Activated CD4-positive, alpha-beta T cell treated with anti-CD3 and anti-CD28 coated beads for 1 hour (primary cell): Measurements from ENCODE around the gene INF2.
"Not testable (repeated sequence)": the region's sequence is repeated elsewhere in the genome, so short reads cannot be mapped to it uniquely, and the experiment has no call there.

Experiments used
- DNase-seq: peaks from one replicate; pipeline ENCODE4 v3.0.0-alpha.2; 2020

INF2 gene

DNA sequence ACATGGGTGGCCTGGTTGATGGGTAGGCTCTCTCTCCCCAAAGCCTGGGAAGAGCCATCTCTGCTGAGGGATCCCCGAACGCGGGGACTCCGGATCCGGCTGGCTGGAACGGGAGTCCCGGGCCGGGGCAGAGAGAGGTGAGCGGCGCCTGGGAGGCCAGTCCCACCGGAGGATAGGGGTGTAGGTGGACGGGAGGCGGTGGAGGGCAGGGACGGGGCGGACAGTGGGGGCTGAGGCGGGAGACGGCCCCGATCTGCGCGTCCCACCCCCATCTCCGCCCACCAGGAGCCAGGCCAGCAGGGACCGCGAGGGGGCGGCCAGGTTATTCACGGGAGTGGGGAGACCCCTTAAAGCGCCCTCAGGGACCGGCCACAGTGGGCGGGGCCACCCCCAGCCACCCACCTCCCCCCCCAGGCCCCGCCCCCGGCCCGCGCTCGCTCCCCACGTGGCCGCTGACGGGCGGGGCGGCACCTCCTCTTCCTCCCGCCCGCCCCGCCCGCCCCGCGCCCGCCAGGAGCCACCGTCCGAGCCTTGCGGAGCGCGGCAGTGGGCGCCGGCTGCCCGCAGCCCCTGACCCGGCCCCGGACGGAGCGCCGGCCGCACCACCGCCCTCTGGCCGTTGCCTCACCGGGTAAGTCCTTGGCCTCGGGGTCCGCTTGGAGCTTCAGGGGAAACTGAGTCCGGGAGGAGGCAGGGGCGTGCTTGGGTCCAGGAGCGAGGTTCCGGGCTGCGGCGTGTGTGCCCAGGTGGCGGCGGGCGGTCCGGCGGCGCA, at the start of gene INF2:
Gene INF2 (plus strand): TSS at position 510 of the 772 bp plus-strand sequence. CDS start 11,748 bp downstream, outside the sequence.
- DNase-seq = no peak

DNA sequence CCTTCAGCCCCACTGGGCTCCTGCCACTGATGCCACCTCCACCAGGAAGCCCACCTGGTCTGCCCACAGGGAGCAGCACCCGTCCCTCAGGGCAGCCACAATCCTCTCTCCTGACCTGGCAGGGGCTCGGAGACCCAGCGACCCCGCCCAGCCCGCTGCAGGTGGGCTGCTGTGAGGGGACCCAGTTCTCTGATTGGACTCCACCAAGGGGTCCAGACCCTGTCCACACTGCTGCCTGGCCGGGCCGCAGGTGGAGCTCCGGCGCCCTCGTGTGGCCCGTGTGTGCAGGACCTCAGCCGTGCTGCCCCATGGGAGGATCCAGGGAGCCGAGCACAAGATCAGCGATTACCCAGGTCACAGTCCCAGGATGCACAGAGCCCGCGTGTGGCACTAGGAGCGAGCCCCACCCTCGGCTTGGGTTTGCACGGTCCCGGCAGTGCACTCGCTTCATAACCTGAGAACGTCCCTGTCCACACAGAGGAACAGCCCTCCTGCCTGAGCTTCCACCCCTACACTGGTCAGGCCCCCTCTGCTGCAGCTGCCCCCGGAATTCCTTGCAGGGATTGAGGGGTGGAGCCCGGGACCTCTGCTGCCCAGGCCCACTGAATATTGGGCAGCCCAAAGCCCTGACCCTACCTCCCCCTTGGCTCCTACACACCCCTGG, 49.4 kb upstream of the INF2 start:
- DNase-seq = peak; percentile 26

DNA sequence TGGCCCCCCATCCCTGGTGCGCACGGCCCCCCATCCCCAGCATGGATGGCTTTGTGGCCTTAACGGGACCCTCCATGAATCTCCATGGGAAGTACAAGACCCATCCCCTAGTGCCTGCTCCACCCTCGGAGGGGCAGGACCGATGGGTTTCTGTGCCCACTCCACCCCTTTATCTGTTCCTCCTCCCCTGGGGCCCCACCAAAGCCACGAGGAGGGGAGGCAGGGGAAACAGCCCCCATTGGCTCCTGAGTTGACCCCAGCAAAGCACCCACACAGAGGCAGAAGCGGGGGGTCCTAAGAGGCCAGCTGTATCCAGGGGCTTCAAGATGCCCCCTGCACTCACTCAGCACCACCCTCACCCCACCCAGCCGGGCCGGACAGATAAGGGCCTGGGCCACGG, 48.7 kb upstream of the INF2 start:
- DNase-seq = no peak

DNA sequence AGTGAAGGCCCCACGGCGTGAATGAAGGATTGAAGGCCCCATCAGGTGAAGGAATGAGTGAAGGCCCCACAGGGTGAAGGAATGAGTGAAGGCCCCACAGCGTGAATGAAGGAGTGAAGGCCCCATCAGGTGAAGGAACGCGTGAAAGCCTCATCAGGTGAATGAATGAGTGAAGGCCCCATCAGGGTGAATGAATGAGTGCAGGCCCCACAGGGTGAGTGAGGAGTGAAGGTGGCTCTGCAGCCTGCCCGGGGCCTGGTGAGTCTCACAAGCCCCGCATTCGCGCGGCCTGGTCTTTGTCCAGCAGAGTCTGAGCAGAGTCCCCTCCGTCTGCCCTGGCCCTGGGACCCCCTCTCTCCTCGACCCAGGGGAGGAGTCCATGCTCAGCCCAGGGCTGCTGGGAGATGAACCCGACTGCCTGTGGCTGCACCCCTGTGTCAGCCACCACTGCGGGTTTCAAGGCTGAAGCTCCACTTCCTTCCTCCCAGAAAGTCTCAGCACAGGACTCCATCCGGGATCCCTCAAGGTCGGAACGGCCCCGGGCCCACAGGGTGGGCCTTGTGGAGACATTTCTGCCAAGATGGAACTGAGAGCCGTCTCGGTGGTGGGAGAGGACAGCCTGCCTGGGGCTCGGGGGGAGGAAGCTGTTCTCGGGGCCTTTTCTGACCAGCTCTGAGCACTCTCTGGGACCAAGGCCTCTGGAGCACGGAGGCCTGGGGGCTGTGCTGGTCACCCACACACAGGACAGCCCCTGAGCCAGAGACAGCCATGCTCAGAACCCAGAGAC, 47.5 kb upstream of the INF2 start:
- DNase-seq = no peak

DNA sequence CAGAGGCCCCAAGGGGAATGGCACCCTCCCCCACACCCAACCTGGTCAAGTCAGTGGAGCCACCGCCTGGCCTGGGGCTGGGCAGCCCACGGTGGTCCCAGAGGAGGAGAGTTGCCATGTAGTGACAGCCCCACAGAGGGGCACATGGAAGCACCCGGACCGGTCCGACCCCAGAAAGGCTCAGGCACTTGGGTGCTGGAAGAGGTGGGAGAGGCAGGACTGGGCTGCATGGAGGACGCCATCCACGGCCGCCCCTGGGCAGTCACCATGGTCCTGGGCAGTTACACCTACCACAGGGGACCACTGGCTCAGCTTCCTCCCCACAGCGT, 46.9 kb upstream of the INF2 start:
- no peak for DNase-seq

DNA sequence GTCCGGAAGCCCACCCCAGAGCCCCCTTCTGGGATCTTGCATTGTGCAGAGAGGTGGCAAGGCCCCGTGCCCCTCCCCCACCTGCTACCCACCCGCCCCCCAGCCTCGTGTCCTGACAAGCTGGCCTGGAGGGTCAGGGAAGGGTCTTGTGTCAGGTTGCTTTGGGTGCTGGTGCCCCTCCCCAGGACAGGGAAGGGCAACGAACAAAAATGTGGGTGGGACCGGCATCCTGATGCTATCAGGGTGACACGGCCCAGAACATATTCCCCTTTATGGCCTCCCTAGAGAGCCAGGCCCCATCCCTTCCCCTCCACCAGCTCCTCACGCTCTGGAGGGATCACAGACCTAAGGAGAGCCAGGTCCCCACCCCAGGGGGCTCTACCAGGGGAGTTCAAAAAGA, 46.1 kb upstream of the INF2 start:
- no peak for DNase-seq

DNA sequence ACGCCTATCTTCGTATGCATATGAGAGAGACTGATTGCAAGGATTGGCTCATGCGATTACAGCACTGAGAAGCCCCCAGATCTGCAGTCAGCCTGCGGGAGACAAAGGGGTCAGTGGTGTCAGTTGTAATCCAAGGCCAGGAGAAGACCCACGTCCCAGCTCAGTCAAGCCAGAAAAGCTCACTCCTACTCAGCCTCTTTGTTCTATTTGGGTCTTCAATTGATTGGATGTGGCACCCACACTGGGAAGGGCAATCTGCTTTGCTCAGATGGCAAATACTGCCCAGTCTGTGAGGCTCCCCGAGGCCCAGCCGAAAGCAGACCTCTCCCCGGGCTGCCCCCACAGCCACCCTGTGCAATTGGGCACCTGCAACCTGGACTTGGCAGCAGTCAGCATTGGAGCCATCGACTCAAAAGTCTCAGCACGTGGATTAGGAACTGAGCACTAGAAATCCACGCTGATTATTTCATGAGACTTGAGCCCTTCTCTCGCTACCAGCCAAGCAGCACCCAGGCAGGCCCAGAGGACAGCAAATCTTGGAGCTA, 45.3 kb upstream of the INF2 start:
- DNase-seq = no peak

DNA sequence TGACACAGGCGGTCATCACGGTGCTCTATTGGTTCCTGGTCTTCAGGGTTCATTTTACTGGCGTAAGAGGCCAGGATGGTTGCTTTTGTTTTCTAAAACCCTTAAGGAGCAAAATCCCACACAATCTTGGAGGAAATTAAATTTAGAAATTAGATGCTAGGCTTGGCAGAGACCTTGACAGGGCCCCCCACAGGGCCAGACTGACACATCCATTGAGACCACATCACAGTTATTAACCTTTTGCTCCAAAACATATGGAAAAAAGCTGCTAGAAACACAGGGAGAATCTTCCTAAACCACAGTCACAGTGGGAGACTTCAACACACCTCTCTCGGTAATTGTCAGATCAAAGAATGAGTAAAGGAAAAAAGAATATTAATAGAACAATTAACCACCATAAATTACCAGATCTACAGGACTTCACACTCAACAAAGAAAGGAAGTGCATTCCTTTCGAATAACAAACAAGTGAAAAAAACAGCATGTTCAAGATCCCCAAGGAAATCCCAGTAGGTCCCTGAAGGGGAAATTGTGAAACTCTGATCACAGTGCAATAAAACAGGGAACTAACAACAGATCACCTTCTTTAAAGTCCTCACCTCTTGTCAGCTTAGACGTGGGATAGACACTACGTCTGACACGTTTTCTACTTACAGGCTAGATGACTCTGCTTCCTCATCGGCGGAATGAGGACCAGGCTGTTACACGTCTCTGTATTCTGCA, 44.6 kb upstream of the INF2 start:
- no peak for DNase-seq

DNA sequence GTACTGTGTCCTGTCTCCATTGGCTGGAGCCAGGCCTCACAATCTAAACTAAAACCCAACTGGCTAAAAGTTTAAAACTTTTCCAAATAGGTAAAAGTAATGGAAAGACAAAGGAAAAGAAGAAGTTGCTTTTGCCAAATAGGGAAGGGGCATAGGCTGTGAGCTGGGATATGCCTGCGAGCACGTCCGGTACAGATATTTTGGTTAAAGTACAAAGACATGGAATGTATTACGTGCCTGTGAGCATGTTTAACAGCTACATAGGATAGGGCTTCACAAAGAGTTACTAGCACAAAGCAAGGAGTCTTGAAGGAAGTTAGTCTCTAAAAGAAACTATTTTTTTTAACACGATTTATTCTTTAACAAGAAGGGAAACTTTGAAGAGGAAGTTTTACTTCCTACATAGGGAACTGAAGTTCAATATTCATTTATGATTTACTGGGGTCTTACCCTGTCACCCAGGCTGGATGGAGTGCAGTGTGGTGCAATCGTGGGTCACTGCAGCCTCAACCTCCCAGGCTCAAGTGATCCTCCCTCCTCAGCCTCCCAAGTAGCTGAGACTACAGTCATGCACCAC, 41.9 kb upstream of the INF2 start:
- DNase-seq = no peak

DNA sequence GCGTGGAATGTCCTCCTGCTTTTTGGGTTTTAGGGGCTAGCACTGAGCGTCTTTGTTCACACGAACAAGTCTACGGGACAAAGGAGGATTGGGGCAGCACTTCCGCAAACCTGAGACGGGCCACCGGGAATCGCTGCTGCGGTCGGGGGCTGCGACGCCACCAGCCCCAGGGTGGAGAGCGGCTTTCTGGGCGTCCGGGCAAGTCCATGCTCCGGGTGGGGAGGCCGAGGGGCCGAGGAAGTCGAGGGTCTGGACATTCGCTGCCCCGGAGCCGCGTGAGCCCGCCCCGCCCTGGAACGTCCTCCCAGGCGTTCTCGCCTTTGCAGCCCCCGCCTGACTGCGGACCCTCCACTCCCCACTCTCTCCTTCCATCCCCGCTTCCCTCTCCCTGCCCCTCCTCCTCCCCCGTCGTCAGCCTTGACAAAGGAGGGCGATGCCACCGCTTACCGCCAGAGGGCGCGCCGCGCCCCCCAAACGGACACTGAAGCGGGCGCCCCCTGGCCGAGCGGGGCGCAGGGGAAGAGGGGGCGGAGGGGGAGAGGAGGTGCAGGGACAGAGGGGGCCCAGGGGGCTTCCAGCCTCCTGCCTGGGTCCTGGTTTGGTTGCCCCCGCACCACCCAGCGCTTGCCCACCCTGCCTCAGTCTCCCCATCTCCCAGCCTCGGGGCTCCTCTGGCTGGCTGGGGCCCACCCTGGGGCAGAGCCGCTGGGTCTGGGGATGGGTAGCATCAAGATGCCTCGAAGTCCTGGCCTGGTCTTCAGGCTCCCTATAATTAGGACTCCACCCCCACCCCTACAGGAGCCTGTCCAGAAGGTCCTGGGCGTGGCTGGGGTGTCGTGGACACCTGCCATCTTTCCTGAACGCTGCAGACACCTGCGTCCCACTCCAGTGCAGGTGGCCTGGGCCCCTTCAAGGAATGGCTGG, 39.1 kb upstream of the INF2 start:
- DNase-seq = peak; percentile 47

DNA sequence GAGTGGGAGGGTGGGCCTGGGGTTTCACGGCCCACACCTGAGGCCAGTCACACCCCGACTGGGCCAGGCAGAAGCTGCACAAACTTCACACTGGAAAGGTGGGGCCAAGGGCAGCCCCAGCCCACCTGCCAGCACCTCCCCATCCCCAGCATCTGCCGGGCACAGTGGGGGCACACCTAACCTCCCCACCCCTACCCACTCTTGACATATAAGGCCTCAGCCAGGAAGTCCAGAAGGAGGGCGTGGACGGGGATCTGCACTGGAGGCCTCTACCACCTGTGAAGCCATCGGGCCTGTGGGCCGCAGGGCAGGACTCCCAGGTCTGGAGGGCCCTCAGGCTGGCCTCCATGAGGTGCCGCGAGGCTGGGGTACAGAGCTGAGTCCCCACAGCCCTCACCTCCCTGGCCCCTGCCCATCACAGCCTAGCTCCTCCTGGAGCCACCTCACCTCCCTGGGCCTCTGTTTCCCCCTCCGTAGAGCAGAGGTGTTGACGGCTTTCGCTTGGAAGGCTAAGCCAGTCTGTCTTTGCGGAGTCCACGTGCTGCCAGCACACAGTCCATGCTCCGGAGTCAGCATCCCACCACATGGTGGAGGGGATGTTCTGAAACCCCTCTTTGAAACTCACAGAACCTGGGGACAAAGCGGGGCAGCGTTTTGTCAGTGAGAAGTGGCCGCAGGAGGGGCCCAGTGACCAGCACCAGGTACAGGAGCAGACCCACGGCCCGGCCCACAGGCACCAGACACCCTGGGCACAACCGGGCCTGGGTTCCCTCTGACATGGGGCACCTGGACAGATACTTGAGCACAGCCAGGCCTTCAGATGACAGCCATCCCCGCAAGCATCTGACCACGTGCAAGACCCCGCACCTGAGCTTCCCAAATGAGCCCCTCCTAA, 38.2 kb upstream of the INF2 start:
- no peak for DNase-seq

DNA sequence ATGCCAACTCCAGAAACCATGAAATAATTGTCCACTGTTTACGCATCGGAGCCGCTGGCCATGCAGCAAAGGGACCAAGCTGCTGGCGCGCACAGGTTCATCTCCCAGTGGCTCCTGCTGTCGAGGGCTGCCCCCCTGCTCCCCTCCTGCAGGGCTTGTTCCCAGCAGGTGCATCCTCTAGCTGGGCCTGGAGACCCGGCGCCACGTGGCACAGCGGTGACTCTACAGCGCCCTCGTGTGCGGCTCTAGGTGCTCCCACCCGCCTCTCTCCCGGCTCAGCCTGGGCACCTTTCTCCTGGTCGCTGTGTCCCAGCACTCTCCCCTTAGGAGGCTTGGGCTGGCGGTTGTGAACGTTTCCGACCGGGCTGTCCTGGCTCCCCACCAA, 37.5 kb upstream of the INF2 start:
- DNase-seq = no peak

DNA sequence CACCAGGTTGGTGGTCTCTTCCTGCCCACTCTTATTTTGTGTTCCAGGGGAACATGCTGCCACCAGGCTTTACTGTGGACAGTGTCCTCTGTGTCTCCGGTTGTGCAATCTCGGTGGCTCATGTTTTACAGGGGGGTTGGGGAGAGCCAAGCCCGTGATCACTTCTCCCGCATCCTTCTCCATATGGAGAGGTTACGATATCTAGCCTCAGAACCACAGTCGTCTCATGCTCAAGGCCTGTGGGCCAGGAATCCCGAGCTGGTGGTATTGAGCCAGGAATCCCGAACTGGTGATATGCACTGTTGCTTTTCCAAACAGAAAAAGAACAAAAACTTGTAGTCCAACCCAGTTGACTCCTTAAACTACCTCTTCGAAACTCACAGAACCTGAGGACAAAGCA, 37.0 kb upstream of the INF2 start:
- DNase-seq = no peak

DNA sequence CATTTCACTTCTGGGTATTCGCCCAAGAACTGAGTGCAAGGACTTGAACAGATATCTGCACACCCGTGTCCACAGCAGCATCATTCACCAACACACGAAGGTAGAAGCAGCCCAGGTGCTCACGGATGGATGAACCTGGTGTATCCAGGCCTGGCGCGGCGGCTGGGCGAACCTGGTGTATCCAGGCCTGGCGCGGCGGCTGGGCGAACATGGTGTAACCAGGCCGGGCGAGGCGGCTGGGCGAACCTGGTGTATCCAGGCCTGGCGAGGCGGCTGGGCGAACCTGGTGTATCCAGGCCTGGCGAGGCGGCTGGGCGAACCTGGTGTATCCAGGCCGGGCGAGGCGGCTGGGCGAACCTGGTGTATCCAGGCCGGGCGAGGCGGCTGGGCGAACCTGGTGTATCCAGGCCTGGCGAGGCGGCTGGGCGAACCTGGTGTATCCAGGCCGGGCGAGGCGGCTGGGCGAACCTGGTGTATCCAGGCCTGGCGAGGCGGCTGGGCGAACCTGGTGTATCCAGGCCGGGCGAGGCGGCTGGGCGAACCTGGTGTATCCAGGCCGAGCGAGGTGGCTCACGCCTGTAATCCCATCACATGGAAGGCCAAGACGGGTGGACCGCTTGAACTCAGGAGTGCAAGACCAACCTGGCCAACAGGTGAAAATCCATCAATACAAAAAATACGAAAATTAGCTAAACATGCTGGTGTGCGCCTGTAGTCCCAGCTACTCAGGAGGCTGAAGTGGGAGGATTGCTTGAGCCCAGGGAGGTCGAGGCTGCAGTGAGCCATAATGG, 36.1 kb upstream of the INF2 start:
- not testable (repeated sequence) for DNase-seq

DNA sequence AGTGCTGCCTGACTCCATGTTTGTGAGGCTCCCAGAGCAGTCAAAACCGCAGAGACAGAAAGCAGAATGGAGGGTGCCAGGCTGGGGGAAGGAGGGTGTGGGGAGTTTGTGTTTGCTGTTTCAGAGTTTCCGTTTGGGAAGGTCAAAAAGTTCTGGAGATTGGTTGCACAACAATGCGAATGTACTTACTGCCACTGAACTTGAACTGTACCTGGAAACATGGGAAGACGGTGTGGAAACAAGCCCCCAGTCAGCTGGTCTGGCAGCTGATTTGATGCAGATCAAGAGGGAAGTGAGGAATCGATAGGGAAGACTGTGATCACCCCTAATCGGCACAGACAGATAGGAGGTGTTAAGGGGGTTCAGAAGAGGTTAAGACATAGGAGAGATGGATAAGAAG, 35.3 kb upstream of the INF2 start:
- no peak for DNase-seq

DNA sequence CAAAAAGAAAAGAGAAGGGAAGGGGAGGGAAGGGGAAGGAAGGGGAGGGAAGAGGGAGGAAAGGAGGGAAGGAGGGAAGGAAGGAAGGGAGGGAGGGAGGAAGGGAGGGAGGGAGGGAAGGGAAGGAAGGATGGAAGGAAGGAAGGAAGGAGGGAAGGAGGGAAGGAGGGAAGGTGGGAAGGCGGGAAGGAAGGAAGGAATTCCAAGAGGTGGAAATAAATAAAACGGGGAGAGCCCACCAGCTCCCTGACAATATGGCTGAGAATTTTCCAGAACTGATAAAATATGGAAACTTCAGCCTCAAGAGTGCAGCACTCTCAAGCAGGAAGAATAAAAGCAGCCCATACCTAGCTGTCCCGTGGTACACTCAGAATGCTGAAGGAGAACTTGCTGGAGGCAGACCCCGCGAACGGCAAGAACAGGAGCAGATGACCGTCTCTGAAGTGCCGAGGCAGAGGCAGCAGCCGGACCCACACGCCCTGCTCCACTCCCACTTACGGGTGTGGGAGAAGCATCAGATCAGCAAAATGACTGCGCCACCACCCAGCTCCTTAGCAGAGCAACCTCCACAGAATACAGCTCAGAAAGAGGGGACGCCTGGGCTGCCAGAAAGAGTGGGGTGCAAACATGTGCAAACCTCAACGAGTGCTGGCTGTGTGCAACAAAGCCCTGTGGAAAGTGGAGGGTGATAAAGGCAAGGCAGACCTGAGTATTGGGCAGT, 34.1 kb upstream of the INF2 start:
- DNase-seq = no peak

DNA sequence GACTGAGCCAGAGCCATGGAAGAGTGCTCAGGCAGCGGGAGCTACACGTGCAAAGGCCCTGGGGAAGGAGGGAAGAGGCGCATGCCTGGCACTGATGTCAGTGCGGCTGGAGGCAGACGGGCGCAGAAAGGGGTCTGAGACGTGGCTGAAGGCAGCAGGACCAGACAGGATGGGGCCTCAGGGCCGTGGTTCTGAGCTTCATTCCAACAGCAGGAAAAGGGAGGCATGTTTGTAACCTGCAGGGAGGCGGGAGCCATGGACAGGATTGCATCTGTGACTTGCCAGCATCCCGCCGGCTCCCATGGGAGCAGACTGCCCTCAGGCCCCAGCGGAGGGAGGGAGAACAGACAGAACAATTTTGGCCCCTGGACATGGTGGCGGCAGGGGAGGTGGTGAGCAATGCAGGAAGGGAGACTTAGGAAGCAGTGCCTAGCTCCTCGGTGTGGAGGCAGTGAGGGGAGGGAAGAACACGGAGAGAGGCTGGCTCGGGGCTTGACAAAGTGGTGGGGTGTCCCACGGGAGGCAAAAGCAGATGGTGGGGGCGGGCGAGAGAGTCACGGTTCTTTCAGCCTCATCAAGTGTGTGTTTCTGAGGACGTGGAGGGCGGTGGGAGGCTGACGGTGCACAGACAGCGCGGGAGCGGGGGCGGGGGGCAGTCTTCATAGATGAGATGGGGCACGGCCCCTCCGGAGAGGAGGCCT, 33.3 kb upstream of the INF2 start:
- no peak for DNase-seq

DNA sequence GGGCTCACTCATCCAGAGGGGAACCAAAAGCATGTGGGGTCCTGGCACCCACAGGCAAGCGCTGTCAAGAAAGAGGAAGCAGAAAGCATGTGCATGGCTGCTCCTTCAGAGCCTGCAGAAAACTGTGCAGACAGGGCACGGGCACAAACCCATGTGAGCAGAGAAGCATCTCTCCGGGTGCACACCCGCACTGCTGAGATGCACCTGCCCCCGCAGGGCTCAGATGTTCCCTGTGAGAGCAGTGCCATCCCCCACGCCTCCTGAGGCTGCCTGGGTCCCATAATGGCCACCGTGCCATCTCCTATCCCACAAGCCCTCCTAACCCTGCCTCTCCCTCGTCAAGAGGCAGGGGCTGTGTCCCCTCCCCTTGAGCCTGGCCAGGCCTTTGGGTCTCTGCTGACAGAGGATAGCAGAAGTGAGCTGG, 32.3 kb upstream of the INF2 start:
- no peak for DNase-seq
